SK-N-SH (cell line): ENCODE measurements around the gene NNT. TPM values are rescaled to one million over a fixed set of nuclear protein-coding genes. Genes with fewer than 3 reads are reported as not detected.

Experiments used
- CTCF ChIA-PET: fragments of 300-600, 350-600 bp; formaldehyde crosslinking; extraction: SDS; loops from one replicate; lab custom pipeline; 2021; lab: Yijun Ruan, JAX
- POLR2A ChIA-PET: fragments of 350-600 bp; sonication (Branson Sonifier 250); formaldehyde crosslinking; extraction: SDS; loops from one replicate; lab custom pipeline; 2020; ENCODE audit warnings: antibody characterized with exemption, inconsistent platforms; lab: Yijun Ruan, JAX
- DNase-seq: peaks from one replicate; pipeline ENCODE4 v3.0.0; 2012
- H2AFZ ChIP-seq: fragments of 200-600 bp; sonication (generic); 2 replicates; pipeline ENCODE4 v1.8.1; 2016; ENCODE audit warnings: antibody characterized with exemption, mild to moderate bottlenecking, low read depth
- H3F3A ChIP-seq: fragments of 200-600 bp; sonication (generic); replicated peaks from 2 replicates; pipeline ENCODE3; 2016; ENCODE audit warnings: antibody characterized with exemption, mild to moderate bottlenecking; ENCODE audit not compliant: insufficient read depth
- H3K27ac ChIP-seq, 2 experiments: fragments of 200-500 bp in 1 of 2; fragments of 200-600 bp in 1 of 2; sonication (Bioruptor generic) in 1 of 2; sonication (generic), shearing (Covaris generic) in 1 of 2; 2 replicates each; pipeline versions ENCODE4 v1.5.1 to v1.6.1; 2014 to 2016; ENCODE audit warnings: low read depth in 2 of 2, inconsistent platforms in 1 of 2, low read length in 1 of 2, mild to moderate bottlenecking in 1 of 2, mixed read lengths in 1 of 2
- H3K27me3 ChIP-seq: fragments of 200-600 bp; sonication (generic), shearing (Covaris generic); 2 replicates; pipeline ENCODE4 v1.6.1; 2016; ENCODE audit warnings: mixed run types; ENCODE audit not compliant: insufficient read depth
- H3K36me3 ChIP-seq, 2 experiments: fragments of 200-500 bp in 1 of 2; fragments of 200-600 bp in 1 of 2; sonication (Bioruptor generic) in 1 of 2; sonication (generic) in 1 of 2; replicated peaks in 1 of 2; 2 replicates each; pipeline versions ENCODE3 to v1.5.1; 2014 to 2016; ENCODE audit warnings: low read length in 1 of 2, mild to moderate bottlenecking in 1 of 2; ENCODE audit not compliant: insufficient read depth in 2 of 2, control insufficient read depth in 1 of 2
- H3K4me1 ChIP-seq, 2 experiments: fragments of 200-500 bp in 1 of 2; fragments of 200-600 bp in 1 of 2; sonication (Bioruptor generic) in 1 of 2; sonication (generic), shearing (Covaris generic) in 1 of 2; 2 replicates each; pipeline versions ENCODE4 v1.5.1 to v1.6.1; 2014 to 2016; ENCODE audit warnings: low read depth in 1 of 2, low read length in 1 of 2, mixed run types in 1 of 2; ENCODE audit not compliant: insufficient read depth in 2 of 2, control insufficient read depth in 1 of 2
- H3K4me2 ChIP-seq: fragments of 200-600 bp; sonication (generic), shearing (Covaris generic); 2 replicates; pipeline ENCODE4 v1.6.1; 2017; ENCODE audit warnings: mixed run types
- H3K4me3 ChIP-seq, 2 experiments: fragments of 200-500 bp in 1 of 2; fragments of 200-600 bp in 1 of 2; sonication (Bioruptor generic) in 1 of 2; sonication (generic), shearing (Covaris generic) in 1 of 2; 2 replicates each; pipeline versions ENCODE4 v1.5.1 to v1.8.1; 2014 to 2016; ENCODE audit warnings: low read depth in 2 of 2, inconsistent platforms in 1 of 2, low read length in 1 of 2, mild to moderate bottlenecking in 1 of 2, mixed read lengths in 1 of 2, moderate library complexity in 1 of 2
- H3K79me2 ChIP-seq: fragments of 200-600 bp; sonication (generic); 2 replicates; pipeline ENCODE4 v1.8.1; 2017; ENCODE audit warnings: mild to moderate bottlenecking; ENCODE audit not compliant: insufficient read depth
- H3K9ac ChIP-seq: fragments of 200-600 bp; sonication (generic); 2 replicates; pipeline ENCODE4 v1.6.1; 2017; ENCODE audit warnings: mixed run types
- H3K9me2 ChIP-seq: fragments of 200-600 bp; sonication (generic); 2 replicates; pipeline ENCODE4 v1.6.1; 2017; ENCODE audit warnings: mixed run types
- H3K9me3 ChIP-seq: fragments of 200-600 bp; sonication (generic); 2 replicates; pipeline ENCODE4 v1.6.1; 2017; ENCODE audit warnings: mixed run types, mild to moderate bottlenecking, moderate library complexity
- H4K20me1 ChIP-seq: fragments of 200-600 bp; sonication (generic); 2 replicates; pipeline ENCODE4 v1.6.1; 2017; ENCODE audit warnings: mild to moderate bottlenecking, mixed run types; ENCODE audit not compliant: insufficient read depth
- CHD2 ChIP-seq: fragments of 150-350 bp; IDR thresholded peaks from 2 replicates; pipeline ENCODE4 v1.6.1; 2018; ENCODE audit warnings: low read length; ENCODE audit not compliant: partially characterized antibody
- EZH2phosphoT487 ChIP-seq: fragments of 200-600 bp; sonication (generic); IDR thresholded peaks from 2 replicates; pipeline ENCODE4 v1.6.1; 2017; ENCODE audit warnings: low read depth, mixed run types, mild to moderate bottlenecking, antibody characterized with exemption, moderate library complexity, borderline replicate concordance
- FOSL2 ChIP-seq: IDR thresholded peaks from 2 replicates; pipeline ENCODE4 v1.4.0; 2012; ENCODE audit warnings: low read depth, mild to moderate bottlenecking, moderate library complexity, borderline replicate concordance
- GABPA ChIP-seq: IDR thresholded peaks from 2 replicates; pipeline ENCODE4 v1.4.0; 2012; ENCODE audit warnings: low read depth, mild to moderate bottlenecking
- GATA2 ChIP-seq: sonication (generic); formaldehyde crosslinking; IDR thresholded peaks from 2 replicates; pipeline ENCODE4 v1.5.0; 2020; ENCODE audit warnings: mild to moderate bottlenecking, missing genetic modification reagents
- JUND ChIP-seq: IDR thresholded peaks from 2 replicates; pipeline ENCODE4 v1.4.0; 2012
- POLR2AphosphoS5 ChIP-seq: IDR thresholded peaks from 2 replicates; pipeline ENCODE4 v1.6.1; 2012; ENCODE audit warnings: low read depth, low read length
- RCOR1 ChIP-seq: fragments of 150-350 bp; IDR thresholded peaks from 2 replicates; pipeline ENCODE4 v1.6.1; 2017; ENCODE audit warnings: antibody characterized with exemption, low read length
- RXRA ChIP-seq: IDR thresholded peaks from 2 replicates; pipeline ENCODE4 v1.4.0; 2012; ENCODE audit warnings: low read depth, mild to moderate bottlenecking, borderline replicate concordance
- TAF1 ChIP-seq: IDR thresholded peaks from 2 replicates; pipeline ENCODE4 v1.6.1; 2012; ENCODE audit warnings: low read depth, mild to moderate bottlenecking, low read length, moderate library complexity, borderline replicate concordance
- TCF12 ChIP-seq: IDR thresholded peaks from 2 replicates; pipeline ENCODE4 v1.4.0; 2012
- WGBS: methylation state at CpG from one replicate; pipeline ENCODE4 v1.1.6; 2017; ENCODE audit warnings: low lambda C conversion rate; 5-methylcytosine and 5-hydroxymethylcytosine counted together
- polyA plus RNA-seq, 3 experiments: library from polyadenylated mRNA; depleted of rRNA; stranded (reverse); fragments of >200 nt; gene quantifications; 2 replicates each; pipeline ENCODE4 v1.2.3, GENCODE V29; 2012
- TF ChIP-seq, protein P1 (sequence below): IDR thresholded peaks from 2 replicates; pipeline ENCODE4; 2012
- TF ChIP-seq, protein P2 (sequence below): fragments of 200-600 bp; sonication (generic); IDR thresholded peaks from 2 replicates; pipeline ENCODE4 v1.6.1; 2017; ENCODE audit warnings: antibody characterized with exemption, mild to moderate bottlenecking, moderate library complexity
- TF ChIP-seq, protein P3 (sequence below): IDR thresholded peaks from 2 replicates; pipeline ENCODE4 v1.6.1; 2012; ENCODE audit warnings: mild to moderate bottlenecking, low read depth, low read length, moderate library complexity

NNT gene
- polyA plus RNA-seq, 1 of the 3 experiments (the other 2 are of a cell fraction) = 21.9 TPM

DNA sequence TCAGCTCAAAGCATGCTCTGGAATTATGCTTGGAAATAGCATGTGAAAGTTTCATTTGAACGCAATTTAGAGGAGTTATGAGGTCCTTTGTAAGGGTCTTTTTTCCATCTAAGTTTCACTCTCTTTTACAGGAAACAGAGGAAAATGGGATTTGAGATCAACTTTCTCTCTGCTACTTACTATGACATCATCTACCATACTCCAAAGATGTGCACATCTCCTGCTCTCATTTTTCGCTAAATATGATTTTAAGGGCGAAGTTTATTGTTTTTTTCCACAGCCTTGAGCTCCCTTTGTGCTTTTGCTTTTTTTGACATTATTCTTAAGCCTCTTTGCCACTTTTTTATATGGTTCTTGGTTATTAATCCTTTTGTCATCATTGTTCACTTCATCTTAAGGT is 125.6 kb downstream of the NNT start:
- WGBS = 5% methylated on average over 3 of the region's 3 CpGs
- 0 out of 2 replicates have a peak overlapping the region, but pooled peaks have one; percentile 12 for H2AFZ ChIP-seq

More for the DNA sequence above, 125.6 kb downstream of the NNT start:
- ChIA-PET POLR2A (no interaction called here), CTCF (interaction anchor here (1.1 to 3.2 kb wide), 6 partner anchors 12 to 1045 kb away, joined by 3 to 9 read pairs (median 6); no protein-coding TSS in a partner anchor)
- Histone ChIP-seq H3F3A (no peaks in the 10 kb centered on the region), H3K4me2 (no peak overlapping the region), H3K27ac (no peak overlapping the region), H3K9ac (no peak overlapping the region), H3K9me2 (no peaks in the 10 kb centered on the region), H4K20me1 (no peaks in the 10 kb centered on the region), H3K4me3 (no peak overlapping the region), H3K36me3 (no peaks in the 10 kb centered on the region), H3K9me3 (no peaks in the 10 kb centered on the region), H3K79me2 (no peaks in the 10 kb centered on the region)
- no peak for DNase-seq
- TF ChIP-seq POLR2AphosphoS5 = no peak
- no peak for TF ChIP-seq RXRA
- TF ChIP-seq GATA2 = no peak
- TF ChIP-seq FOSL2 = no peak
- no peak for TF ChIP-seq TAF1
- no peak for TF ChIP-seq GABPA
- no peak for TF ChIP-seq JUND
- no peak for TF ChIP-seq CHD2
- no peak for TF ChIP-seq TCF12
- TF ChIP-seq, protein P1, sequence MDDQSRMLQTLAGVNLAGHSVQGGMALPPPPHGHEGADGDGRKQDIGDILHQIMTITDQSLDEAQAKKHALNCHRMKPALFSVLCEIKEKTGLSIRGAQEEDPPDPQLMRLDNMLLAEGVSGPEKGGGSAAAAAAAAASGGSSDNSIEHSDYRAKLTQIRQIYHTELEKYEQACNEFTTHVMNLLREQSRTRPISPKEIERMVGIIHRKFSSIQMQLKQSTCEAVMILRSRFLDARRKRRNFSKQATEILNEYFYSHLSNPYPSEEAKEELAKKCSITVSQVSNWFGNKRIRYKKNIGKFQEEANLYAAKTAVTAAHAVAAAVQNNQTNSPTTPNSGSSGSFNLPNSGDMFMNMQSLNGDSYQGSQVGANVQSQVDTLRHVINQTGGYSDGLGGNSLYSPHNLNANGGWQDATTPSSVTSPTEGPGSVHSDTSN = no peak
- TF ChIP-seq, protein P2, sequence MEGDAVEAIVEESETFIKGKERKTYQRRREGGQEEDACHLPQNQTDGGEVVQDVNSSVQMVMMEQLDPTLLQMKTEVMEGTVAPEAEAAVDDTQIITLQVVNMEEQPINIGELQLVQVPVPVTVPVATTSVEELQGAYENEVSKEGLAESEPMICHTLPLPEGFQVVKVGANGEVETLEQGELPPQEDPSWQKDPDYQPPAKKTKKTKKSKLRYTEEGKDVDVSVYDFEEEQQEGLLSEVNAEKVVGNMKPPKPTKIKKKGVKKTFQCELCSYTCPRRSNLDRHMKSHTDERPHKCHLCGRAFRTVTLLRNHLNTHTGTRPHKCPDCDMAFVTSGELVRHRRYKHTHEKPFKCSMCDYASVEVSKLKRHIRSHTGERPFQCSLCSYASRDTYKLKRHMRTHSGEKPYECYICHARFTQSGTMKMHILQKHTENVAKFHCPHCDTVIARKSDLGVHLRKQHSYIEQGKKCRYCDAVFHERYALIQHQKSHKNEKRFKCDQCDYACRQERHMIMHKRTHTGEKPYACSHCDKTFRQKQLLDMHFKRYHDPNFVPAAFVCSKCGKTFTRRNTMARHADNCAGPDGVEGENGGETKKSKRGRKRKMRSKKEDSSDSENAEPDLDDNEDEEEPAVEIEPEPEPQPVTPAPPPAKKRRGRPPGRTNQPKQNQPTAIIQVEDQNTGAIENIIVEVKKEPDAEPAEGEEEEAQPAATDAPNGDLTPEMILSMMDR = no peak
- TF ChIP-seq EZH2phosphoT487 = no peak
- TF ChIP-seq, protein P3, sequence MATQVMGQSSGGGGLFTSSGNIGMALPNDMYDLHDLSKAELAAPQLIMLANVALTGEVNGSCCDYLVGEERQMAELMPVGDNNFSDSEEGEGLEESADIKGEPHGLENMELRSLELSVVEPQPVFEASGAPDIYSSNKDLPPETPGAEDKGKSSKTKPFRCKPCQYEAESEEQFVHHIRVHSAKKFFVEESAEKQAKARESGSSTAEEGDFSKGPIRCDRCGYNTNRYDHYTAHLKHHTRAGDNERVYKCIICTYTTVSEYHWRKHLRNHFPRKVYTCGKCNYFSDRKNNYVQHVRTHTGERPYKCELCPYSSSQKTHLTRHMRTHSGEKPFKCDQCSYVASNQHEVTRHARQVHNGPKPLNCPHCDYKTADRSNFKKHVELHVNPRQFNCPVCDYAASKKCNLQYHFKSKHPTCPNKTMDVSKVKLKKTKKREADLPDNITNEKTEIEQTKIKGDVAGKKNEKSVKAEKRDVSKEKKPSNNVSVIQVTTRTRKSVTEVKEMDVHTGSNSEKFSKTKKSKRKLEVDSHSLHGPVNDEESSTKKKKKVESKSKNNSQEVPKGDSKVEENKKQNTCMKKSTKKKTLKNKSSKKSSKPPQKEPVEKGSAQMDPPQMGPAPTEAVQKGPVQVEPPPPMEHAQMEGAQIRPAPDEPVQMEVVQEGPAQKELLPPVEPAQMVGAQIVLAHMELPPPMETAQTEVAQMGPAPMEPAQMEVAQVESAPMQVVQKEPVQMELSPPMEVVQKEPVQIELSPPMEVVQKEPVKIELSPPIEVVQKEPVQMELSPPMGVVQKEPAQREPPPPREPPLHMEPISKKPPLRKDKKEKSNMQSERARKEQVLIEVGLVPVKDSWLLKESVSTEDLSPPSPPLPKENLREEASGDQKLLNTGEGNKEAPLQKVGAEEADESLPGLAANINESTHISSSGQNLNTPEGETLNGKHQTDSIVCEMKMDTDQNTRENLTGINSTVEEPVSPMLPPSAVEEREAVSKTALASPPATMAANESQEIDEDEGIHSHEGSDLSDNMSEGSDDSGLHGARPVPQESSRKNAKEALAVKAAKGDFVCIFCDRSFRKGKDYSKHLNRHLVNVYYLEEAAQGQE = no peak
- no peak for TF ChIP-seq RCOR1
- TF ChIP-seq, all 33 proteins: peak for 0
- H3K27me3 ChIP-seq = no peaks in the 10 kb centered on the region
- no peaks in the 10 kb centered on the region for H3K4me1 ChIP-seq
